ENCODE data around the gene ATG16L2. TPM values are rescaled to one million over a fixed set of nuclear protein-coding genes. Genes with fewer than 3 reads are reported as not detected.

ATG16L2 gene
- total and polyA plus RNA-seq, 10 of the 15 experiments (the other 5 are each of a cell fraction or from before 2014, with no cell fraction given), result 1.9 to 67.7 (median 30.4) TPM

DNA sequence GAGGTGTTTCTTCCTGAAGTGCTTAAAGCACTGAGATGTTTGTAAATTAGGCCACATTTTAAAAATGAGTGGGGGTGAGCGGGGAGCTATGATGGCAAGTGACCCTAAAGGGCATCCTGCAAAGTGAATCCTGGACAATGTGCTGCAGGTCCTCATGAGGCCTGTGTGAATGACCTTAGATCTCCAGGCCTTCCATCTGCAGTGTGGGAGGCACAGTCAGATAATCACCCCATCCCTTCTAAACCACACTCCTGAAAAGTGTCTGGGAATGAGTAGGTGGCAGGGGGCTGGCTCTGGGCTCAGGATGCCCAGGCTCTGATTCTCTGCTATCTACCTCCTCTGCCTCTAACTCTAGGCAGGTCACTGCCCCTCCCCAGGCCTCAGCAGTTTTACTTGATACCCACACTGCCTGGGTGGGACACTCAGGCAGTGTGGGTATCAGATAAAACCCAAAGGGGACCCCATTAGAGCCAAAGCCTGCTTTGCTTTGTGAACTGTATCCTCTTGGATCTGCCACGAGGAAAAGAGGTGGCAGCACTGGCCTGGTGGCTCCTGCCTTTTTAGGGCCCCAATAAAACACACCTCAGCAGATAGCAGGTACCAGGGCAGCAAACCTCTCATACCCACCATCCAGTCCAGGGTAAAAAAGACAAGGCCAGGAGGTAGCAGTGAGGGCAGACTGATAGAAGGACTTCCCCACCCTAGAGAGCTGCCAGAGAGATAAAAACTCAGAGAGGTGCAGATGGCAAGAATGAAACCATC is 30.9 kb upstream of the ATG16L2 start (continued):
- TF ChIP-seq, protein P1, sequence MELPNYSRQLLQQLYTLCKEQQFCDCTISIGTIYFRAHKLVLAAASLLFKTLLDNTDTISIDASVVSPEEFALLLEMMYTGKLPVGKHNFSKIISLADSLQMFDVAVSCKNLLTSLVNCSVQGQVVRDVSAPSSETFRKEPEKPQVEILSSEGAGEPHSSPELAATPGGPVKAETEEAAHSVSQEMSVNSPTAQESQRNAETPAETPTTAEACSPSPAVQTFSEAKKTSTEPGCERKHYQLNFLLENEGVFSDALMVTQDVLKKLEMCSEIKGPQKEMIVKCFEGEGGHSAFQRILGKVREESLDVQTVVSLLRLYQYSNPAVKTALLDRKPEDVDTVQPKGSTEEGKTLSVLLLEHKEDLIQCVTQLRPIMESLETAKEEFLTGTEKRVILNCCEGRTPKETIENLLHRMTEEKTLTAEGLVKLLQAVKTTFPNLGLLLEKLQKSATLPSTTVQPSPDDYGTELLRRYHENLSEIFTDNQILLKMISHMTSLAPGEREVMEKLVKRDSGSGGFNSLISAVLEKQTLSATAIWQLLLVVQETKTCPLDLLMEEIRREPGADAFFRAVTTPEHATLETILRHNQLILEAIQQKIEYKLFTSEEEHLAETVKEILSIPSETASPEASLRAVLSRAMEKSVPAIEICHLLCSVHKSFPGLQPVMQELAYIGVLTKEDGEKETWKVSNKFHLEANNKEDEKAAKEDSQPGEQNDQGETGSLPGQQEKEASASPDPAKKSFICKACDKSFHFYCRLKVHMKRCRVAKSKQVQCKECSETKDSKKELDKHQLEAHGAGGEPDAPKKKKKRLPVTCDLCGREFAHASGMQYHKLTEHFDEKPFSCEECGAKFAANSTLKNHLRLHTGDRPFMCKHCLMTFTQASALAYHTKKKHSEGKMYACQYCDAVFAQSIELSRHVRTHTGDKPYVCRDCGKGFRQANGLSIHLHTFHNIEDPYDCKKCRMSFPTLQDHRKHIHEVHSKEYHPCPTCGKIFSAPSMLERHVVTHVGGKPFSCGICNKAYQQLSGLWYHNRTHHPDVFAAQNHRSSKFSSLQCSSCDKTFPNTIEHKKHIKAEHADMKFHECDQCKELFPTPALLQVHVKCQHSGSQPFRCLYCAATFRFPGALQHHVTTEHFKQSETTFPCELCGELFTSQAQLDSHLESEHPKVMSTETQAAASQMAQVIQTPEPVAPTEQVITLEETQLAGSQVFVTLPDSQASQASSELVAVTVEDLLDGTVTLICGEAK (IDR thresholded peaks at IDR 0.05; ENCODE audit: borderline replicate concordance), result no peak
- TF ChIP-seq NFYA (IDR thresholded peaks at IDR 0.05; ENCODE audit: borderline replicate concordance, low read depth, low read length) (no peak), RB1 (IDR thresholded peaks at IDR 0.05; ENCODE audit: borderline replicate concordance) (no peak), ZNF207 (IDR thresholded peaks at IDR 0.05; ENCODE audit: borderline replicate concordance) (no peak), HCFC1 (IDR thresholded peaks at IDR 0.05; ENCODE audit: low read length) (no peak)

DNA sequence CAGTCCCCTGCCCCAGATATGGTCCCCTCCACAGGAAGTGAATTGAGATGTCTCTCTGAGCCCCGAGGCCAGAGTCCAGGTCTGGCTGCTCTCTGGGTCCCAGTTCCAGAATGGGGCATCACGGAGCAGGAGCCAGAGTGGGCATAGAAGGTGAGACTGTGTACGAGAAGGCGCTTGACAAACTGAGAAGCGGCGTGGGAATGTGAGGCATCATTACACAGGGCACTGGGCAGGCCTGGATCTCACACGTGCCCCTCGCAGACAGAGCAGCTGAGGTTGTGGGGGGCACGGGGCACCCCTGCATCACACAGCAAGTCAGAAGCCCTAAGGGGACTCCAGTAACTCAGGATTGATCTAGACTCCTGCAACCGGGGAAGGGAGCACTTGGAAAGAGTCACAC is 29.5 kb upstream of the ATG16L2 start:
- no peaks in the 10 kb centered on the region for H3K9me3 ChIP-seq (replicated peaks; ENCODE audit: control insufficient read depth, insufficient read depth, low read length)
- FAIRE-seq, result no peak
- RAD21 ChIA-PET (ENCODE audit: unreplicated experiment), result no interaction called here
- CTCF ChIA-PET, result interaction anchor here (0.7 to 15.0 kb wide), 3 partner anchors 9 to 62 kb away, joined by 3 to 469 read pairs (median 65); partner anchors contain the start of gene STARD10
- SMC1A ChIA-PET (ENCODE audit: uncharacterized antibody, unreplicated experiment), result no interaction called here
- H4K20me1 ChIP-seq (ENCODE audit: control insufficient read depth, insufficient read depth), result no peaks in the 10 kb centered on the region
- in situ Hi-C loops (cut with MboI) (no loop called here), intact Hi-C loops (cut with micrococcal nuclease; ENCODE audit: unreplicated experiment) (no loop called here)
- no peak overlapping the region for H3K27ac ChIP-seq (ENCODE audit: control insufficient read depth, insufficient read depth)
- no peak overlapping the region for H3K4me2 ChIP-seq (ENCODE audit: control insufficient read depth, insufficient read depth)
- H3K9ac ChIP-seq (ENCODE audit: control insufficient read depth, insufficient read depth, low read length), result no peak overlapping the region
- no peaks in the 10 kb centered on the region for H3K36me3 ChIP-seq (ENCODE audit: control insufficient read depth in 2 of 2, insufficient read depth in 2 of 2, low read length in 1 of 2)
- H3K27me3 ChIP-seq (replicated peaks in 1 of 2; ENCODE audit: control insufficient read depth in 2 of 2, insufficient read depth in 2 of 2, low read length in 1 of 2), result no peaks in the 10 kb centered on the region
- no peaks in the 10 kb centered on the region for H3K79me2 ChIP-seq (ENCODE audit: control insufficient read depth, insufficient read depth, low read length)
- no TSS peak for BruUV-seq (replicated peaks)
- no peak overlapping the region for H2AFZ ChIP-seq (ENCODE audit: control insufficient read depth, low read depth, low read length)
- TF ChIP-seq, protein P2, sequence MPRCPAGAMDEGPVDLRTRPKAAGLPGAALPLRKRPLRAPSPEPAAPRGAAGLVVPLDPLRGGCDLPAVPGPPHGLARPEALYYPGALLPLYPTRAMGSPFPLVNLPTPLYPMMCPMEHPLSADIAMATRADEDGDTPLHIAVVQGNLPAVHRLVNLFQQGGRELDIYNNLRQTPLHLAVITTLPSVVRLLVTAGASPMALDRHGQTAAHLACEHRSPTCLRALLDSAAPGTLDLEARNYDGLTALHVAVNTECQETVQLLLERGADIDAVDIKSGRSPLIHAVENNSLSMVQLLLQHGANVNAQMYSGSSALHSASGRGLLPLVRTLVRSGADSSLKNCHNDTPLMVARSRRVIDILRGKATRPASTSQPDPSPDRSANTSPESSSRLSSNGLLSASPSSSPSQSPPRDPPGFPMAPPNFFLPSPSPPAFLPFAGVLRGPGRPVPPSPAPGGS (IDR thresholded peaks at IDR 0.05; ENCODE audit: borderline replicate concordance, insufficient read depth, low read depth, low read length, poor library complexity, severe bottlenecking), result no peak
- TF ChIP-seq FOXK2 (IDR thresholded peaks at IDR 0.05), result no peak
- no peak for TF ChIP-seq SMAD1 (IDR thresholded peaks at IDR 0.05; ENCODE audit: low read depth, partially characterized antibody)
- TF ChIP-seq, protein P3, sequence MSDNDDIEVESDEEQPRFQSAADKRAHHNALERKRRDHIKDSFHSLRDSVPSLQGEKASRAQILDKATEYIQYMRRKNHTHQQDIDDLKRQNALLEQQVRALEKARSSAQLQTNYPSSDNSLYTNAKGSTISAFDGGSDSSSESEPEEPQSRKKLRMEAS (IDR thresholded peaks at IDR 0.05; ENCODE audit: low read depth, low read length), result no peak
- TF ChIP-seq NBN (IDR thresholded peaks at IDR 0.05), result no peak
- no peak for ATAC-seq
- POLR2A ChIA-PET, result no interaction called here
- WGBS (ENCODE audit: insufficient coverage, insufficient replicate concordance, low lambda C conversion rate, missing lambda C conversion rate), result 72% methylated on average over 10 of the region's 10 CpGs
- DNase-seq (ENCODE audit: low read depth, low spot score), result no peak
- H3K4me3 ChIP-seq, result no peak overlapping the region
- peaks cover 30% of the 10 kb centered on the region for H3K4me1 ChIP-seq (ENCODE audit: control insufficient read depth, insufficient read depth, low read length)
